GM12892 (cell line): ENCODE results near the gene CDH20.

Experiments
- POLR2A ChIP-seq: IDR thresholded peaks from 2 replicates; pipeline ENCODE4 v1.6.1; 2011; ENCODE audit warnings: low read depth, low read length, control low read depth
- POLR2AphosphoS5 ChIP-seq: IDR thresholded peaks from 2 replicates; pipeline ENCODE4 v1.6.1; 2011; ENCODE audit warnings: low read depth, low read length, control low read depth
- TAF1 ChIP-seq: IDR thresholded peaks from 2 replicates; pipeline ENCODE4 v1.6.1; 2011; ENCODE audit warnings: low read depth, mild to moderate bottlenecking, control low read depth, low read length, borderline replicate concordance

- TF ChIP-seq POLR2A (no peak), POLR2AphosphoS5 (no peak), TAF1 (no peak)
Measured at GRCh38 chr18:61336766-61337165, 3.5 kb downstream of the CDH20 start.
